ENCODE data around the gene CASK.

GRCh38 chrX:41553688-41554087 lies 369.7 kb downstream of the CASK start:
- TF ChIP-seq CTCF (IDR thresholded peaks at IDR 0.05; ENCODE audit: poor library complexity) (no peak), EZH2phosphoT487 (IDR thresholded peaks at IDR 0.05; ENCODE audit: low read depth, severe bottlenecking, unreplicated experiment) (no peak), EZH2 (IDR thresholded peaks at IDR 0.05; ENCODE audit: borderline replicate concordance) (no peak)
